ENCODE measurements around the gene KRT81.

GRCh38 chr12:52264435-52264825, 26.9 kb downstream of the KRT81 start:
- TF ChIP-seq, protein P1, sequence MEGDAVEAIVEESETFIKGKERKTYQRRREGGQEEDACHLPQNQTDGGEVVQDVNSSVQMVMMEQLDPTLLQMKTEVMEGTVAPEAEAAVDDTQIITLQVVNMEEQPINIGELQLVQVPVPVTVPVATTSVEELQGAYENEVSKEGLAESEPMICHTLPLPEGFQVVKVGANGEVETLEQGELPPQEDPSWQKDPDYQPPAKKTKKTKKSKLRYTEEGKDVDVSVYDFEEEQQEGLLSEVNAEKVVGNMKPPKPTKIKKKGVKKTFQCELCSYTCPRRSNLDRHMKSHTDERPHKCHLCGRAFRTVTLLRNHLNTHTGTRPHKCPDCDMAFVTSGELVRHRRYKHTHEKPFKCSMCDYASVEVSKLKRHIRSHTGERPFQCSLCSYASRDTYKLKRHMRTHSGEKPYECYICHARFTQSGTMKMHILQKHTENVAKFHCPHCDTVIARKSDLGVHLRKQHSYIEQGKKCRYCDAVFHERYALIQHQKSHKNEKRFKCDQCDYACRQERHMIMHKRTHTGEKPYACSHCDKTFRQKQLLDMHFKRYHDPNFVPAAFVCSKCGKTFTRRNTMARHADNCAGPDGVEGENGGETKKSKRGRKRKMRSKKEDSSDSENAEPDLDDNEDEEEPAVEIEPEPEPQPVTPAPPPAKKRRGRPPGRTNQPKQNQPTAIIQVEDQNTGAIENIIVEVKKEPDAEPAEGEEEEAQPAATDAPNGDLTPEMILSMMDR (IDR thresholded peaks at IDR 0.05), result no peak
- no peak for TF ChIP-seq EZH2 (IDR thresholded peaks at IDR 0.05)

All from neural progenitor cell (in vitro differentiated cells).